ENCODE measurements around the gene PDGFA. TPM values are rescaled to one million over a fixed set of nuclear protein-coding genes. Genes with fewer than 3 reads are reported as not detected.

Gene PDGFA
- total RNA-seq, 1 donor from 2014 or later: 9.8 TPM

GRCh38 chr7:474605-475424 lies 44.8 kb downstream of the PDGFA start:
- DNase-seq (ENCODE audit: low spot score): no peak
- Mint-ChIP-seq H3K36me3 (no peaks in the 10 kb centered on the region), H3K27me3 (ENCODE audit: insufficient read depth, low read depth) (no peaks in the 10 kb centered on the region), H3K9me3 (peaks cover 3% of the 10 kb centered on the region), H3K27ac (no peak overlapping the region), H3K4me3 (no peak overlapping the region), H3K4me1 (peaks cover 3% of the 10 kb centered on the region)
- Histone ChIP-seq H3K27me3 (no peaks in the 10 kb centered on the region), H3K4me3 (no peak overlapping the region), H3K4me1 (peaks cover 4% of the 10 kb centered on the region), H3K79me2 (ENCODE audit: low read depth) (no peaks in the 10 kb centered on the region), H2AFZ (replicated peaks) (no peak overlapping the region), H3K4me2 (no peak overlapping the region), H3K9ac (no peak overlapping the region), H3F3A (ENCODE audit: low read depth) (no peaks in the 10 kb centered on the region), H3K27ac (no peak overlapping the region), H3K36me3 (no peaks in the 10 kb centered on the region), H4K20me1 (ENCODE audit: low read depth) (no peaks in the 10 kb centered on the region), H3K9me3 (ENCODE audit: low read depth) (no peaks in the 10 kb centered on the region)
- TF ChIP-seq EZH2phosphoT487 (IDR thresholded peaks at IDR 0.05) (no peak), CTCF (IDR thresholded peaks at IDR 0.05) (no peak), EZH2 (IDR thresholded peaks at IDR 0.05) (no peak)

GRCh38 chr7:473870-474604 lies 45.6 kb downstream of the PDGFA start:
- Mint-ChIP-seq H3K27me3 (ENCODE audit: insufficient read depth, low read depth) (no peaks in the 10 kb centered on the region), H3K9me3 (peaks cover 3% of the 10 kb centered on the region), H3K27ac (no peak overlapping the region), H3K4me3 (no peak overlapping the region), H3K36me3 (no peaks in the 10 kb centered on the region), H3K4me1 (peaks cover 3% of the 10 kb centered on the region)
- Histone ChIP-seq H4K20me1 (ENCODE audit: low read depth) (no peaks in the 10 kb centered on the region), H3K36me3 (no peaks in the 10 kb centered on the region), H3K9ac (no peak overlapping the region), H3K27ac (no peak overlapping the region), H2AFZ (replicated peaks) (no peak overlapping the region), H3F3A (ENCODE audit: low read depth) (no peaks in the 10 kb centered on the region), H3K4me1 (no peaks in the 10 kb centered on the region), H3K4me2 (no peak overlapping the region), H3K79me2 (ENCODE audit: low read depth) (no peaks in the 10 kb centered on the region), H3K4me3 (no peak overlapping the region), H3K9me3 (ENCODE audit: low read depth) (no peaks in the 10 kb centered on the region), H3K27me3 (no peaks in the 10 kb centered on the region)
- DNase-seq (ENCODE audit: low spot score): no peak
- TF ChIP-seq CTCF (IDR thresholded peaks at IDR 0.05): no peak
- TF ChIP-seq EZH2 (IDR thresholded peaks at IDR 0.05): no peak
- no peak for TF ChIP-seq EZH2phosphoT487 (IDR thresholded peaks at IDR 0.05)

GRCh38 chr7:473211-473734 lies 46.4 kb downstream of the PDGFA start:
- peaks cover 10% of the 10 kb centered on the region for H3K9me3 Mint-ChIP-seq
- Histone ChIP-seq H3K4me2 (no peak overlapping the region), H3K9me3 (ENCODE audit: low read depth) (no peaks in the 10 kb centered on the region), H3K4me1 (no peaks in the 10 kb centered on the region), H3K27me3 (no peaks in the 10 kb centered on the region), H3K27ac (no peak overlapping the region), H3K4me3 (no peak overlapping the region), H3K79me2 (ENCODE audit: low read depth) (no peaks in the 10 kb centered on the region), H2AFZ (replicated peaks) (no peak overlapping the region), H3F3A (ENCODE audit: low read depth) (no peaks in the 10 kb centered on the region), H3K36me3 (no peaks in the 10 kb centered on the region), H4K20me1 (ENCODE audit: low read depth) (no peaks in the 10 kb centered on the region), H3K9ac (no peak overlapping the region)
- H3K4me1 Mint-ChIP-seq: peaks cover 3% of the 10 kb centered on the region
- peaks cover 5% of the 10 kb centered on the region for H3K27me3 Mint-ChIP-seq (ENCODE audit: insufficient read depth, low read depth)
- H3K36me3 Mint-ChIP-seq: no peaks in the 10 kb centered on the region
- H3K27ac Mint-ChIP-seq: no peak overlapping the region
- TF ChIP-seq CTCF (IDR thresholded peaks at IDR 0.05): no peak
- no peak for TF ChIP-seq EZH2phosphoT487 (IDR thresholded peaks at IDR 0.05)
- TF ChIP-seq EZH2 (IDR thresholded peaks at IDR 0.05): no peak
- DNase-seq (ENCODE audit: low spot score): no peak
- H3K4me3 Mint-ChIP-seq: no peak overlapping the region
